ENCODE data around the gene LRP2BP. TPM values are rescaled to one million over a fixed set of nuclear protein-coding genes. Genes with fewer than 3 reads are reported as not detected.

Gene LRP2BP
- polyA plus RNA-seq, 1 donor from 2014 or later = 1.1 TPM

DNA sequence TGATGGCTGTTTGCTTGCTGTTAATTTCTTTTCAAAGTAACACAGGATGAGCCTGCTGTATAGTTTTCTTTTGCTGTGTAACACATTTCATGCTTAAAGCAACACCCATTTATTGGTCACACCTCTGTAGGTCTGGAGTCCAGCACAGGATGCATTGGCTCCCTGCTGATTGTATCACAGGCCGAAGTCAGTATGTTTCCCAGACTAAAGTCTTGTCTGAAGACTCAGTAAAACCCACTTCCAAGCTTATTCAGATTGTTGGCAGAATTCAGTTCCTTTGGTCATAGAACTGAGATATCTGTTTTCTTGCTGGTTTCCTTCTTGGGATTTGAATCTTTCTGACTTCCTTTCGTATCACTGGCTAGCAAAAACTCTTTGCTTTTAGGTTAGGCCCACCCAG, 54.3 kb downstream of the LRP2BP start:
- no peak overlapping the region for H3K27ac ChIP-seq (ENCODE audit: low read length)
- TF ChIP-seq POLR2AphosphoS5 (IDR thresholded peaks at IDR 0.05) (no peak), EZH2 (IDR thresholded peaks at IDR 0.05; ENCODE audit: borderline replicate concordance, insufficient read depth, low read length, poor library complexity, severe bottlenecking) (no peak), EP300 (conservative IDR thresholded peaks at IDR 0.05; ENCODE audit: poor library complexity, severe bottlenecking) (no peak), MXI1 (conservative IDR thresholded peaks at IDR 0.05; ENCODE audit: poor library complexity, severe bottlenecking) (no peak), RAD21 (conservative IDR thresholded peaks at IDR 0.05) (no peak), TAF1 (IDR thresholded peaks at IDR 0.05; ENCODE audit: low read depth) (no peak), SMC3 (conservative IDR thresholded peaks at IDR 0.05; ENCODE audit: poor library complexity) (no peak)
- TF ChIP-seq, protein P1, sequence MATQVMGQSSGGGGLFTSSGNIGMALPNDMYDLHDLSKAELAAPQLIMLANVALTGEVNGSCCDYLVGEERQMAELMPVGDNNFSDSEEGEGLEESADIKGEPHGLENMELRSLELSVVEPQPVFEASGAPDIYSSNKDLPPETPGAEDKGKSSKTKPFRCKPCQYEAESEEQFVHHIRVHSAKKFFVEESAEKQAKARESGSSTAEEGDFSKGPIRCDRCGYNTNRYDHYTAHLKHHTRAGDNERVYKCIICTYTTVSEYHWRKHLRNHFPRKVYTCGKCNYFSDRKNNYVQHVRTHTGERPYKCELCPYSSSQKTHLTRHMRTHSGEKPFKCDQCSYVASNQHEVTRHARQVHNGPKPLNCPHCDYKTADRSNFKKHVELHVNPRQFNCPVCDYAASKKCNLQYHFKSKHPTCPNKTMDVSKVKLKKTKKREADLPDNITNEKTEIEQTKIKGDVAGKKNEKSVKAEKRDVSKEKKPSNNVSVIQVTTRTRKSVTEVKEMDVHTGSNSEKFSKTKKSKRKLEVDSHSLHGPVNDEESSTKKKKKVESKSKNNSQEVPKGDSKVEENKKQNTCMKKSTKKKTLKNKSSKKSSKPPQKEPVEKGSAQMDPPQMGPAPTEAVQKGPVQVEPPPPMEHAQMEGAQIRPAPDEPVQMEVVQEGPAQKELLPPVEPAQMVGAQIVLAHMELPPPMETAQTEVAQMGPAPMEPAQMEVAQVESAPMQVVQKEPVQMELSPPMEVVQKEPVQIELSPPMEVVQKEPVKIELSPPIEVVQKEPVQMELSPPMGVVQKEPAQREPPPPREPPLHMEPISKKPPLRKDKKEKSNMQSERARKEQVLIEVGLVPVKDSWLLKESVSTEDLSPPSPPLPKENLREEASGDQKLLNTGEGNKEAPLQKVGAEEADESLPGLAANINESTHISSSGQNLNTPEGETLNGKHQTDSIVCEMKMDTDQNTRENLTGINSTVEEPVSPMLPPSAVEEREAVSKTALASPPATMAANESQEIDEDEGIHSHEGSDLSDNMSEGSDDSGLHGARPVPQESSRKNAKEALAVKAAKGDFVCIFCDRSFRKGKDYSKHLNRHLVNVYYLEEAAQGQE (IDR thresholded peaks at IDR 0.05; ENCODE audit: borderline replicate concordance) = no peak
- TF ChIP-seq, protein P2, sequence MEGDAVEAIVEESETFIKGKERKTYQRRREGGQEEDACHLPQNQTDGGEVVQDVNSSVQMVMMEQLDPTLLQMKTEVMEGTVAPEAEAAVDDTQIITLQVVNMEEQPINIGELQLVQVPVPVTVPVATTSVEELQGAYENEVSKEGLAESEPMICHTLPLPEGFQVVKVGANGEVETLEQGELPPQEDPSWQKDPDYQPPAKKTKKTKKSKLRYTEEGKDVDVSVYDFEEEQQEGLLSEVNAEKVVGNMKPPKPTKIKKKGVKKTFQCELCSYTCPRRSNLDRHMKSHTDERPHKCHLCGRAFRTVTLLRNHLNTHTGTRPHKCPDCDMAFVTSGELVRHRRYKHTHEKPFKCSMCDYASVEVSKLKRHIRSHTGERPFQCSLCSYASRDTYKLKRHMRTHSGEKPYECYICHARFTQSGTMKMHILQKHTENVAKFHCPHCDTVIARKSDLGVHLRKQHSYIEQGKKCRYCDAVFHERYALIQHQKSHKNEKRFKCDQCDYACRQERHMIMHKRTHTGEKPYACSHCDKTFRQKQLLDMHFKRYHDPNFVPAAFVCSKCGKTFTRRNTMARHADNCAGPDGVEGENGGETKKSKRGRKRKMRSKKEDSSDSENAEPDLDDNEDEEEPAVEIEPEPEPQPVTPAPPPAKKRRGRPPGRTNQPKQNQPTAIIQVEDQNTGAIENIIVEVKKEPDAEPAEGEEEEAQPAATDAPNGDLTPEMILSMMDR (IDR thresholded peaks at IDR 0.05; ENCODE audit: poor library complexity, severe bottlenecking) = no peak
- no peak overlapping the region for H3K4me3 ChIP-seq (ENCODE audit: low read length)
- no peaks in the 10 kb centered on the region for H4K20me1 ChIP-seq (ENCODE audit: insufficient read depth)
- no peaks in the 10 kb centered on the region for H3F3A ChIP-seq (ENCODE audit: insufficient read depth, low read length, poor library complexity, severe bottlenecking)
- H3K79me2 ChIP-seq (replicated peaks; ENCODE audit: insufficient read depth, low read length) = no peaks in the 10 kb centered on the region
- H2AFZ ChIP-seq (ENCODE audit: low read depth, low read length) = no peak overlapping the region
- H3K9ac ChIP-seq (ENCODE audit: low read length) = no peak overlapping the region
- no peaks in the 10 kb centered on the region for H3K36me3 ChIP-seq (ENCODE audit: insufficient read depth, low read length)
- H3K27me3 ChIP-seq (ENCODE audit: insufficient read depth, low read depth, low read length) = no peaks in the 10 kb centered on the region
- H3K9me2 ChIP-seq (ENCODE audit: insufficient read depth, low read length) = no peaks in the 10 kb centered on the region
- no peak overlapping the region for H3K4me2 ChIP-seq (ENCODE audit: low read length)
- no peaks in the 10 kb centered on the region for H3K9me3 ChIP-seq (ENCODE audit: low read length)

DNA sequence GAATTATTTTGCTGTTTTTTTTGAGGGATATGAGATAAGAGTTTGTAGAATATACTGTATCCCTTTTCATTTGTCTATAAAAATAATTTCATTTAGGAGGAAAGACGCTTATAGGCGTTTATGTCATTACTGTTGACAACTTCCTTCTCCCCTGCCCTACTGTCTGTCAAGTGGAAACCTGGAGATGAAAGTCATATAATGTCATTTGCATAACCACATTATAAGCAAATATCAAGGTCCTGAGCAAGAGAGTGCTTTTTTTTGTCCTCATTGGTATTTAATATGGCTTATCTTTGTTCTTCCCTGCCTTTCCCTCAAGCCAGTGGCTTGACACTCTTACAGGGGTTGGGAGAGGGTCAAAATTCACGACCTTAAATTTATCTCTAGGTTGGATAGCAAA, 55.8 kb downstream of the LRP2BP start:
- Histone ChIP-seq H3K27me3 (ENCODE audit: insufficient read depth, low read depth, low read length) (no peaks in the 10 kb centered on the region), H3K4me3 (ENCODE audit: low read length) (no peak overlapping the region), H3K9me2 (ENCODE audit: insufficient read depth, low read length) (no peaks in the 10 kb centered on the region), H3K36me3 (ENCODE audit: insufficient read depth, low read length) (no peaks in the 10 kb centered on the region), H3K9ac (ENCODE audit: low read length) (no peak overlapping the region), H3K9me3 (ENCODE audit: low read length) (no peaks in the 10 kb centered on the region), H3K79me2 (replicated peaks; ENCODE audit: insufficient read depth, low read length) (no peaks in the 10 kb centered on the region), H2AFZ (ENCODE audit: low read depth, low read length) (no peak overlapping the region), H4K20me1 (ENCODE audit: insufficient read depth) (no peaks in the 10 kb centered on the region), H3K27ac (ENCODE audit: low read length) (no peak overlapping the region), H3K4me2 (ENCODE audit: low read length) (no peak overlapping the region), H3F3A (ENCODE audit: insufficient read depth, low read length, poor library complexity, severe bottlenecking) (no peaks in the 10 kb centered on the region)
- TF ChIP-seq TAF1 (IDR thresholded peaks at IDR 0.05; ENCODE audit: low read depth) = no peak

DNA sequence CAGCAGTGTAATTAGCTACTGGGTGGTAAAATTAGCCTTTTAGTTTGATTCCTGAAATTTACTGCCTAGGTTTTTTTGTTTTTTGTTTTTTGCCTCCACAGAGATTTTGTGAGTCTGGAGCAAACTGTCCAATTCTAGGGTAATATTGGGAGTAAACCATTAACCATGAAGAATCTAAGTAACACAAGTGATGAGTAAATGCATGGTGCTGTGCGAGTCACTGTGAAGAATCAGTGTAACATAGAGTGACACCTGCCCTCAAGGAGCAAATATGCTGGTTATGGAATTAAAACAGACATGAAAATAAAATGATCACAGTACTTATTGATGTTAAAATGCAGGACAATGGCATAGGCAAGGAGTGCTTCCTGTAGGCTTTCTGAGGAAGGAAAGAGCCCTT, 60.1 kb downstream of the LRP2BP start:
- Histone ChIP-seq H3F3A (ENCODE audit: insufficient read depth, low read length, poor library complexity, severe bottlenecking) (no peaks in the 10 kb centered on the region), H3K79me2 (replicated peaks; ENCODE audit: insufficient read depth, low read length) (no peaks in the 10 kb centered on the region), H2AFZ (ENCODE audit: low read depth, low read length) (no peak overlapping the region), H3K9me2 (ENCODE audit: insufficient read depth, low read length) (no peaks in the 10 kb centered on the region), H4K20me1 (ENCODE audit: insufficient read depth) (no peaks in the 10 kb centered on the region), H3K9me3 (ENCODE audit: low read length) (no peaks in the 10 kb centered on the region), H3K27ac (ENCODE audit: low read length) (no peak overlapping the region), H3K9ac (ENCODE audit: low read length) (no peak overlapping the region), H3K27me3 (ENCODE audit: insufficient read depth, low read depth, low read length) (no peaks in the 10 kb centered on the region), H3K4me3 (ENCODE audit: low read length) (no peak overlapping the region), H3K4me2 (ENCODE audit: low read length) (no peak overlapping the region), H3K36me3 (ENCODE audit: insufficient read depth, low read length) (no peaks in the 10 kb centered on the region)
- no peak for TF ChIP-seq EZH2 (IDR thresholded peaks at IDR 0.05; ENCODE audit: borderline replicate concordance, insufficient read depth, low read length, poor library complexity, severe bottlenecking)

All from neural cell (in vitro differentiated cells).